ENCODE data around the gene HSD17B3. TPM values are rescaled to one million over a fixed set of nuclear protein-coding genes. Genes with fewer than 3 reads are reported as not detected.
A peak's percentile ranks its signal among the peaks of the same experiment; 100 is the strongest.
"Not testable (repeated sequence)": the region's sequence is repeated elsewhere in the genome, so short reads cannot be mapped to it uniquely, and the experiment has no call there.

HSD17B3 gene
- total RNA-seq, 1 donor from 2014 or later: not detected

- no peak for DNase-seq (ENCODE audit: low spot score)
These were observed 106.4 kb downstream of the HSD17B3 start for GRCh38 chr9:96195541-96195940.

- DNase-seq (ENCODE audit: low spot score): no peak
These were observed 108.7 kb downstream of the HSD17B3 start for GRCh38 chr9:96193236-96193755.

- no peak for DNase-seq (ENCODE audit: low spot score)
These were observed 109.3 kb downstream of the HSD17B3 start for GRCh38 chr9:96192710-96193109.

- DNase-seq (ENCODE audit: low spot score): no peak
These were observed 112.0 kb downstream of the HSD17B3 start for GRCh38 chr9:96189995-96190394.

- DNase-seq (ENCODE audit: low spot score): not testable (repeated sequence)
These were observed 112.4 kb downstream of the HSD17B3 start for GRCh38 chr9:96189581-96189980.

GRCh38 chr9:96188571-96188970, 113.4 kb downstream of the HSD17B3 start:
- no peak for DNase-seq (ENCODE audit: low spot score)

- no peak for DNase-seq (ENCODE audit: low spot score)
These were observed 114.8 kb downstream of the HSD17B3 start for GRCh38 chr9:96187151-96187555.

GRCh38 chr9:96186591-96187011, 115.4 kb downstream of the HSD17B3 start:
- peak; percentile 63 for DNase-seq (ENCODE audit: low spot score)

- no peak for DNase-seq (ENCODE audit: low spot score)
These were observed 116.3 kb downstream of the HSD17B3 start for GRCh38 chr9:96185518-96186156.

Other genes starting within 250 kb of the HSD17B3 start
- gene SLC35D2, start 81.5 kb upstream of the HSD17B3 start, total RNA-seq: 26.0 TPM
- 1.8 TPM for gene ZNF367, start 116.2 kb upstream of the HSD17B3 start, total RNA-seq
- gene HABP4, start 148.0 kb upstream of the HSD17B3 start, total RNA-seq: 13.4 TPM

Measured in ureter (tissue), 1 donor.